Measurements from ENCODE around the gene HSDL2. TPM values are rescaled to one million over a fixed set of nuclear protein-coding genes. Genes with fewer than 3 reads are reported as not detected.

Gene HSDL2
- total RNA-seq, 6 experiments from 2014 or later, result 31.7 to 38.6 (median 33.5) TPM

DNA sequence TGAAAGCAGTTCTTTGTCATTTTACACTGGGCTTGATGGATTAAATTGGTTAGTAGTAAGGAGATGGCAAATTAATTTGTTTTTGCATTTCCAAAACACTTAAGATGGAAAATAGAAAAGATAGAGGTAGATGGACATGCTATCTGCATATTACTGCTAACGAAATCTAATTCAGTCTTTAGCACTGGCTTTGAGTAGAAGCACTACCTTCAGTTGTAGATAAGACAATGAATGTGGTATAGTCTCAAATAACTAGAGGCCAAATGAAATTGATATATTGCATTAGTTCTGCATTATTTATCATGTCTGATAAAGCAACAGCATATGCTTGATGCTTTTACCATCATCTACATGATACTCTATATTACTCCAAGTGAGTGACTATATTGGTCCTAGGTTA, 140.2 kb downstream of the HSDL2 start:
- H3K4me1 Mint-ChIP-seq (ENCODE audit: low read depth), result no peaks in the 10 kb centered on the region
- no peaks in the 10 kb centered on the region for H3K9me3 Mint-ChIP-seq
- H3K4me3 Mint-ChIP-seq, result no peak overlapping the region
- no peak for DNase-seq
- no peaks in the 10 kb centered on the region for H3K27me3 Mint-ChIP-seq (ENCODE audit: insufficient read depth)
- H3K36me3 Mint-ChIP-seq (ENCODE audit: low read depth), result no peaks in the 10 kb centered on the region
- no peak overlapping the region for H3K27ac Mint-ChIP-seq
- no peak for TF ChIP-seq CTCF (IDR thresholded peaks at IDR 0.05)

DNA sequence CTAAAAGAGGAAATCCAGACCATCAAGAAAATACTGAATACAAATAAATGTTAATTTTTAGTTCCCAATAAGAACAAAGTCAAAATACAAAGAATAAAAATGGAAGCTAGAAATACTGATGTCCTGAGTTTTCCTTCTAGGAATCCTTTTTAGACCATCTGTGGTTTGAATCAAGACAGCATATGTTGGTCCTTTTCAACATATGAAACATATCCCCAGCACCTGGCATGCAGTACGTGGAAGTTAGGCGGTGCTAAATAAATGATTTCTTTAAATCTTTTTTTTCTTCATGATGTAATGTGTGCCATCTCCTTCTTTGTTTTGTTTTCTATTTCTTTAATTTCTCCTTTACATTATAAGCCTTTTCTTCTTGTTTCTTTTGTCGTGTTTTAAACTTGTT, 140.7 kb downstream of the HSDL2 start:
- TF ChIP-seq CTCF (IDR thresholded peaks at IDR 0.05), result no peak
- H3K9me3 Mint-ChIP-seq, result no peaks in the 10 kb centered on the region

More for the DNA sequence above, 140.7 kb downstream of the HSDL2 start:
- Mint-ChIP-seq H3K36me3 (ENCODE audit: low read depth) (no peaks in the 10 kb centered on the region), H3K4me3 (no peak overlapping the region), H3K4me1 (ENCODE audit: low read depth) (no peaks in the 10 kb centered on the region), H3K27me3 (ENCODE audit: insufficient read depth) (no peaks in the 10 kb centered on the region), H3K27ac (no peak overlapping the region)
- DNase-seq, result no peak

Other genes starting within 250 kb of the HSDL2 start
- 1 to 10 TPM; 3.5 to 9.4 (median 8.2) TPM for gene SUSD1, start 204.8 kb upstream of the HSDL2 start, total RNA-seq (2021; fragmentation: NEBNext Ultra II Directional; extraction: Animal tissue kit (Norgen Biotek cat#: 25700))
- gene PTBP3, start 46.5 kb upstream of the HSDL2 start, total RNA-seq (2021; fragmentation: NEBNext Ultra II Directional; extraction: Animal tissue kit (Norgen Biotek cat#: 25700)), result 10 to 100 TPM; 31.1 to 52.5 (median 39.7) TPM
- gene KIAA1958, start 106.7 kb downstream of the HSDL2 start, total RNA-seq (2021; fragmentation: NEBNext Ultra II Directional; extraction: Animal tissue kit (Norgen Biotek cat#: 25700)), result 1 to 10 TPM; 3.5 to 9.7 (median 4.5) TPM

All from HFFc6 (cell line).